Activated naive CD4-positive, alpha-beta T cell treated with anti-CD3 and anti-CD28 coated beads, Interleukin-2, amount 50 U/mL, for 24 hours (primary cell): ENCODE data around the gene NOC4L.

ENCODE experiments used
- H3K27ac Mint-ChIP-seq: one replicate; pipeline ENCODE4 v1.8.0; 2021; ENCODE audit warnings: mild to moderate bottlenecking, mixed read lengths
- H3K27me3 Mint-ChIP-seq: one replicate; pipeline ENCODE4 v1.8.0; 2021; ENCODE audit warnings: mixed read lengths
- H3K36me3 Mint-ChIP-seq: one replicate; pipeline ENCODE4 v1.8.0; 2021; ENCODE audit warnings: mixed read lengths
- H3K4me1 Mint-ChIP-seq: one replicate; pipeline ENCODE4 v1.8.0; 2021; ENCODE audit warnings: mixed read lengths
- H3K4me3 Mint-ChIP-seq: one replicate; pipeline ENCODE4 v1.8.0; 2021; ENCODE audit warnings: mild to moderate bottlenecking, mixed read lengths
- H3K9me3 Mint-ChIP-seq: one replicate; pipeline ENCODE4 v1.8.0; 2021; ENCODE audit warnings: mixed read lengths

Gene NOC4L

DNA sequence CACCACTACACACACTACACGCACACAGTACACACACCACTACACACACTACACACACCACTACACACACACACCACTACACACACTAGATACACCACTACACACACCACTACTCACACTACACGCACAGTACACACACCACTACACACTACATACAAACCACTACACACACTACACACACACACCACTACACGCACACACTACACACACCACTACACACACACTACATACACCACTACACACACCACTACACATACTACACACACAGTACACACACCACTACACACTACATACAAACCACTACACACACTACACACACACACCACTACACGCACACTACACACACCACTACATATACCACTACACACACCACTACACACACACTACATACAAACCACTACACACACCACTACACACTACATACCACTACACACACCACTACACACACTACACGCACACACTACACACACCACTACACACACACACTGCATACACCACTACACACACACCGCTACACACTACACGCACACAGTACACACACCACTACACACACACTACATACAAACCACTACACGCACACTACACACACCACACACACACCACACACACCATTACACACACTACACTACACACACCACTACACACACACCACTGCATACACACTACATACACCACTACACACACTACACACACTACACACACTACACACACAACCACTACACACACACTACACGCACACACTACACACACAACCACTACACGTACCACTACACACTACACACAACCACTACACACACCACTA is 11.7 kb downstream of the NOC4L start:
- Mint-ChIP-seq H3K9me3 (no peaks in the 10 kb centered on the region), H3K4me1 (no peaks in the 10 kb centered on the region), H3K36me3 (no peaks in the 10 kb centered on the region), H3K27me3 (no peaks in the 10 kb centered on the region), H3K4me3 (no peak overlapping the region), H3K27ac (no peak overlapping the region)

DNA sequence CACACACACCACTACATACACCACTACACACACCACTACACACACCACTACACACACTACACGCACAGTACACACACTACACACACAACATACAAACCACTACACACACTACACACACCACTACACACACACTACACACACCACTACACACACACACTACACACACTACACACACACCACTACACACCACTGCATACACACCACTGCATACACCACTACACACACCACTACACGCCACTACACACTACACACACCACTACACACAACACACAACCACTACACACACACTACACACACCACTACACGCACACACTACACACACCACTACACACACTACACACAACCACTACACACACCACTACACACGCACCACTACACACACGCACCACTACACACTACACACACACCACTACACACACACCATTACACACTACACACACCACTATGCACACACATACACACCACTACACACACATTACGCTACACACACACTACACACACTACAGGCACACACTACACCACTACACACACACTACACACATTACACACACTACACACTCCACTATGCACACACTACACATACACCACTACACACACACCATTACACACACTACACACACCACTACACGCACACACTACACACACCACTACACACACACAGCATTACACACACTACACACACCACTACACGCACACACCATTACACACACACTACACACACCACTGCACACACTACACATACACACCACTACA is 12.5 kb downstream of the NOC4L start:
- H3K27ac Mint-ChIP-seq: no peak overlapping the region
- H3K4me1 Mint-ChIP-seq: no peaks in the 10 kb centered on the region
- no peaks in the 10 kb centered on the region for H3K36me3 Mint-ChIP-seq
- H3K4me3 Mint-ChIP-seq: no peak overlapping the region
- H3K9me3 Mint-ChIP-seq: no peaks in the 10 kb centered on the region
- no peaks in the 10 kb centered on the region for H3K27me3 Mint-ChIP-seq

DNA sequence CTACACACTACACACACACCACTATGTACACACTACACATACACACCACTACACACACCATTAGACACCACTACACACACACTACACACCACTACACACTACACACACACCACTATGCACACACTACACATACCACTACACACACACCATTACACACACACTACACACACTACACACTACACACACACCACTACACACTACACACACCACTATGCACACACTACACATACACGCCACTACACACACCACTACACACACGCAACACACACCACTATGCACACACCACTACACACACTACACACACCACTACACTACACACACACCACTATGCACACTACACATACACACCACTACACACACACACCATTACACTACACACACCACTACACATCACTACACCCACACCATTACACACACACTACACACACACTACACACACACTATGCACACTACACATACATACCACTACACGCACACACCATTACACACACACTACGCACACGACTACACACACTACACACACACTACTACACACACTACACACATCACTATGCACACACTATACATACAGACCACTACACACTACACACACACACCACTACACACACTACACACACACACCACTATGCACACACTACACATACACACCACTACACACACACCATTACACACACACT is 13.6 kb downstream of the NOC4L start:
- Mint-ChIP-seq H3K4me1 (no peaks in the 10 kb centered on the region), H3K4me3 (no peak overlapping the region), H3K9me3 (no peaks in the 10 kb centered on the region), H3K36me3 (no peaks in the 10 kb centered on the region), H3K27ac (no peak overlapping the region), H3K27me3 (no peaks in the 10 kb centered on the region)

DNA sequence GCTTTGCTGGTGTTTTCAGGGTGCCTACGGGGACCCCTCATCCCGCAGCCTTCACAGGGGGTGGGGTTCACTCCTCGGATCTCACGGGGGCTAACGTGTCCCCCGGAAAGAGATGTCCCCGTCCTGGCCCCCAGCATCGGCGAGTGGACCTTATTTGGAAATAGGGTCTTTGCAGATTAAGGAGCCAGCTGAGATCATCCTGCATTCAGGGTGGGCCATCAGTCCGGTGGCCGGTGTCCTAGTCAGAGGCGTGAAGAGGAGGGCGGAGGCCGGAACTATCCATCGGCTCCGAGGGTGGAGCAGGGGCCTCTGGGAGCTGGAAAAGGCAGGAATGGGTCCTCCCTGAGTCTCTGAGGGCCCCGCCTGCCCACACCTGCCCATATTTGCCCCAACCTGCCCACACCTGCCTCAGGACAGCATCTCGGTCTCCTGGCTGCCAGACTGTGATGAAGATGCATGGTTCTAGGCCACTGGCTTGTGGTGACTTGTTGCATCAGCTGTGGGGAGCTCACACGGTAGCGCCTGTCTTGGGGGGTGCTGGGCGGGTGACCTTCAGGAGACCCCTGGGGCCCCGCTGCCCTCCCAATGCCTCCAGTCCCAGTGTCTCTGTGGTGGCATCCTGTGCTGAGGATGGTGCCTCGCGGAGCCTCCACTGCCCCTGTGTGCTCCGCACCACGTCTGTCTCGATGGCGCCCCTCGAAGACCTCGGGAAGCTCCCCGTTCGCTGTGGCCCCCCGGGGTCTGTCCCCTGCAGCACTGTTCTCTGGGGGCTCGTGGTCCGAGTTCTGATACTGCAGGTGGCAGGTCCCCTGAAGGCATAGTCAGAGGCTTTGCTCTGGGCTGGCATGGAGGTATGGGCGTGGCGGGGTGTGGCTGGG is 14.7 kb downstream of the NOC4L start:
- H3K27me3 Mint-ChIP-seq: no peaks in the 10 kb centered on the region
- no peaks in the 10 kb centered on the region for H3K9me3 Mint-ChIP-seq
- peaks cover 5% of the 10 kb centered on the region for H3K4me1 Mint-ChIP-seq
- no peak overlapping the region for H3K27ac Mint-ChIP-seq
- no peak overlapping the region for H3K4me3 Mint-ChIP-seq
- H3K36me3 Mint-ChIP-seq: no peaks in the 10 kb centered on the region

DNA sequence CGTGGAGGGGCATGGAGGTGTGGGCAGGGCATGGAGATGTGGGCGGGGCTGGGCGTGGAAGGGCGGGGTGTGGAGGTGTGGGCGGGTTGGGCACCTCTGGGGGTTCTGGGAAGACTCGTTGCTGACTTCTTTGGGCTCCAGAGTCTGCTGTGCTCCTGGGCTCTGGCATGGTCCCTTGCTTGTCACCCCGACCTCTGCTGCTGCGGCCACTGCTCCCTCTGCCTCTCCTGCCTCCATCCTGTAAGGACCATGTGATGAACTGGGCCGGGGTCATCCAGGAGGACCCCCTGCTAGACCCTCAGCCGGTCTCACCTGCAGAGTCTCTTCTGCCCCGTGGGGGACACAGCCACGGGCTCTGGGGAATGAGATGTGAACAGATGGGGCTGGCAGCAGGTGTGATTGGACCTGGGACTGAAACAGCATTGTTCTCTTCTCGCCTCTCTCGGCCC is 15.3 kb downstream of the NOC4L start:
- H3K27me3 Mint-ChIP-seq: no peaks in the 10 kb centered on the region
- H3K36me3 Mint-ChIP-seq: no peaks in the 10 kb centered on the region
- H3K4me1 Mint-ChIP-seq: peaks cover 12% of the 10 kb centered on the region
- no peak overlapping the region for H3K27ac Mint-ChIP-seq
- no peak overlapping the region for H3K4me3 Mint-ChIP-seq
- no peaks in the 10 kb centered on the region for H3K9me3 Mint-ChIP-seq

DNA sequence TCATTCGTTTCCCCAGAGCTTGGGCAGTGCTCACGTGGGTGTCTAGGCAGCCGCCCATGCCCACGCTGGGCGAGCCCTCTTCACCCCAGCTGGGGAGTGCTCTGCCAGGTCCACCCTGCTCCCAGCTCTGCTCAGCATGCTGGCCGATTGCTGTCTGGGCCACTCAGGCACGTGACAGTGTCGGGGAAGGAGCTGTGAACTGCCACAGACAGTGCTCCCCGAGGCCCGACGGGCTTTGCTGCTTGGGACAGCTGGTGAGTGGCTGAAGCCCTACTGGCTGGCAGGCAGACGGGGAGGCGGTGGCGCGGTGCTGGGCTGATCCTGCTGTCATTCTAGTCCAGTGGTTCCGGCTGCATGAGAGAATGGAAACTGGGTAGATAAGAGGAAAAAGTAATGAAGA is 15.8 kb downstream of the NOC4L start:
- H3K27me3 Mint-ChIP-seq: no peaks in the 10 kb centered on the region
- no peaks in the 10 kb centered on the region for H3K9me3 Mint-ChIP-seq
- no peak overlapping the region for H3K4me3 Mint-ChIP-seq
- no peaks in the 10 kb centered on the region for H3K36me3 Mint-ChIP-seq
- H3K27ac Mint-ChIP-seq: peak overlapping the region; percentile 36
- H3K4me1 Mint-ChIP-seq: peaks cover 13% of the 10 kb centered on the region

DNA sequence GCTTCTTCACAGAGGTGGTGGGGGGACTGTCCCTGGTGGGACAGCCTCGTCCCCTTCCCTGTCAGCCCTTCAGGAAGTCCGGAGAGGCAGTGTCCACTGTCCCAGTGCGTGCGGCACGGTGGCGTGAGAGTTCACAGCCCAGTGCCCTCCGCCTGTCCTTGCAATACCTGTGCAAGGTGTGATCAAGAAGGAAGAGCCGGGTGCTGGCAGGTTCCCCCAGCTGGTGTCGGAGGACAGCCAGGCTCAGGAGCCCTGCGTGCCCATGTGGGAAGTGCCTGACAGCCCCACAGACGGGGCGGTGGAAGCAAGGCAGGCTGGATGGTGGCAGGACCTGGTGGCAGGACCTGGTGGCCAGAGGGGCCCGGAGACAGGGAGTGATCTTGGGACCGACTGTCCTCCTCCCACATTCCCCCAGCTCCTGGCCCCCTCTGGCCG is 16.4 kb downstream of the NOC4L start:
- Mint-ChIP-seq H3K27me3 (no peaks in the 10 kb centered on the region), H3K36me3 (no peaks in the 10 kb centered on the region), H3K4me3 (no peak overlapping the region), H3K4me1 (peaks cover 13% of the 10 kb centered on the region), H3K27ac (no peak overlapping the region), H3K9me3 (no peaks in the 10 kb centered on the region)

DNA sequence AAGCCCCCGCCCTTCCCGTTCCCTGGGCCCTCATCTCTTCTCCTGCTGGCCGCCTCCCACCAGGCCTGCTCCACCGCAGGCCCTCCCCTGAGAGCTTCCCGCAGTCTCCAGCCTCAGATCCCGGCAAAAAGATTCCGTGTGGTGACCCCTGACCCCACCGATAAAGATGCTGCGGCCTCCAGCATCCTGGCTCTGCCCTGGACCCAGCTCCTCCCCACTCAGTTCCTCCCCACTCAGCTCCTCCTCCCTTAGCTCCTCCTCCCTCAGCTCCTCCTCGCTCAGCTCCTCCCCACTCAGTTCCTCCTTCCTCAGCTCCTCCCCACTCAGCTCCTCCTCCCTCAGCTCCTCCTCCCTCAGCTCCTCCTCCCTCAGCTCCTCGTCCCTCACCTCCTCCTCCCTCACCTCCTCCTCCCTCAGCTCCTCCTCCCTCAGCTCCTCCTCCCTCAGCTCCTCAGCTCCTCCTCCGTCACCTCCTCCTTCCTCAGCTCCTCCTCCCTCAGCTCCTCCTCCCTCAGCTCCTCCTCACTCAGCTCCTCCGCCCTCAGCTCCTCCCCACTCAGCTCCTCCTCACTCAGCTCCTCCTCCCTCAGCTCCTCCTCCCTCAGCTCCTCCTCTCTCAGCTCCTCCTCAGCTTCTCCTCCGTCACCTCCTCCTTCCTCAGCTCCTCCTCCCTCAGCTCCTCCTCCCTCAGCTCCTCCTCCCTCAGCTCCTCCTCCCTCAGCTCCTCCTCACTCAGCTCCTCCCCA is 17.0 kb downstream of the NOC4L start:
- Mint-ChIP-seq H3K36me3 (no peaks in the 10 kb centered on the region), H3K27me3 (no peaks in the 10 kb centered on the region), H3K9me3 (no peaks in the 10 kb centered on the region), H3K4me3 (no peak overlapping the region), H3K27ac (no peak overlapping the region), H3K4me1 (peaks cover 13% of the 10 kb centered on the region)

DNA sequence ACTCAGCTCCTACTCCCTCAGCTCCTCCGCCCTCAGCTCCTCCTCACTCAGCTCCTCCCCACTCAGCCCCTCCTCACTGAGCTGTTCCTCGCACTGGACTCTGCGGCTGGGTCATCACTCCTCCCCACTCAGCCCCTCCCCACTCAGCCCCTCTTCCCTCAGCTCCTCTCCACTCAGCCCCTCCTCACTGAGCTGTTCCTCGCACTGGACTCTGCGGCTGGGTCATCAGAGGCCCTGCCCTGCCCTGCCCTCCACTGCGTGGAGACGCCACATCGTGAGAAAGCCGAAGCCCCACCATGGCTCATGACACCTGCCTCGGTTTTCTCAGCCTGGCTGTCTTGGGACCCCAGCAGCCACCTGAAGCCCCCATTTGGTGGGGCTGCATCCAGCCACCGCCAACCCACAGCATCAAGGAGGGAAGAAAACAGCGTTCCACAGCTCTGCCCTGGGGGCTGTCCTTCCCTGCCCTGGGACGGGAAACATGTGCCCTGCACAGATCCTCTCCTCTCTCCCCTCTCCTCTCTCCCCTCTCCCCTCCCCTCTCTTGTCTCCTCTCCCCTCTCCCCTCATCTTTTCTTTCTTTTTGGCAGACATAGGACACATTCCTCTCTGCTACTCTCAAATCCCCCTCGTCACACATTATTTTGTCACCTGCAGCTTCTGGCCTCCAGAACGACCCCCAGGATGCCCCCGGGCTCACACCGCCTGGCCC is 17.7 kb downstream of the NOC4L start:
- H3K27ac Mint-ChIP-seq: no peak overlapping the region

DNA sequence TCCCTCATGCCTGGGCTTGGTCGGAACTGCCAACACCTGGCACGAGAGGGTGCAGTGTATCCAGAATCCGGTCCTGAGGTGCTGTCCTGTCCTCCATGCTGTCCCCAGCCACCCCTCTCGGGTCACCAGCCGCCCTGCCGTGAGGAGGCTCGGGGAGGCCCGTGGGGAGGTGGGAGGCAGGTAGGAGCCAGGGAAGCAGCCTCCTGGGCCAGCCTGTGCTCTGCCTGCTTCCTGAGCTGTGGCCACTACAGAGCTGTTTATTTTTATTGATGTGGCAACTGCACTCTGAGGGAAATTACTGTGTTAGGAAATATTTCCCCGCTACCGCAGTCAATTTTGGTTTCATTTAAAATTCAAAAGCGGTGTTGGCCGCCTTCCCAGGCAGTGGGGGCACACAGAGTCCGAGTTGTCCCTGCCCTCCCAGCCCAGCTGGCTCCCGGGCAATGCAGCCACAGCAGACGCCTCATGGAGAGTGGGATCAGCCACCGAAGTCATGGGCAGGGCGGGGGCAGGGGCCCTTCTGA is 18.3 kb downstream of the NOC4L start:
- H3K4me3 Mint-ChIP-seq: no peak overlapping the region
- H3K27me3 Mint-ChIP-seq: no peaks in the 10 kb centered on the region
- peaks cover 13% of the 10 kb centered on the region for H3K4me1 Mint-ChIP-seq
- no peaks in the 10 kb centered on the region for H3K36me3 Mint-ChIP-seq
- H3K9me3 Mint-ChIP-seq: no peaks in the 10 kb centered on the region
- H3K27ac Mint-ChIP-seq: no peak overlapping the region

More for the DNA sequence above, 17.7 kb downstream of the NOC4L start:
- H3K27me3 Mint-ChIP-seq: no peaks in the 10 kb centered on the region
- H3K9me3 Mint-ChIP-seq: no peaks in the 10 kb centered on the region
- peaks cover 13% of the 10 kb centered on the region for H3K4me1 Mint-ChIP-seq
- H3K36me3 Mint-ChIP-seq: no peaks in the 10 kb centered on the region
- no peak overlapping the region for H3K4me3 Mint-ChIP-seq

DNA sequence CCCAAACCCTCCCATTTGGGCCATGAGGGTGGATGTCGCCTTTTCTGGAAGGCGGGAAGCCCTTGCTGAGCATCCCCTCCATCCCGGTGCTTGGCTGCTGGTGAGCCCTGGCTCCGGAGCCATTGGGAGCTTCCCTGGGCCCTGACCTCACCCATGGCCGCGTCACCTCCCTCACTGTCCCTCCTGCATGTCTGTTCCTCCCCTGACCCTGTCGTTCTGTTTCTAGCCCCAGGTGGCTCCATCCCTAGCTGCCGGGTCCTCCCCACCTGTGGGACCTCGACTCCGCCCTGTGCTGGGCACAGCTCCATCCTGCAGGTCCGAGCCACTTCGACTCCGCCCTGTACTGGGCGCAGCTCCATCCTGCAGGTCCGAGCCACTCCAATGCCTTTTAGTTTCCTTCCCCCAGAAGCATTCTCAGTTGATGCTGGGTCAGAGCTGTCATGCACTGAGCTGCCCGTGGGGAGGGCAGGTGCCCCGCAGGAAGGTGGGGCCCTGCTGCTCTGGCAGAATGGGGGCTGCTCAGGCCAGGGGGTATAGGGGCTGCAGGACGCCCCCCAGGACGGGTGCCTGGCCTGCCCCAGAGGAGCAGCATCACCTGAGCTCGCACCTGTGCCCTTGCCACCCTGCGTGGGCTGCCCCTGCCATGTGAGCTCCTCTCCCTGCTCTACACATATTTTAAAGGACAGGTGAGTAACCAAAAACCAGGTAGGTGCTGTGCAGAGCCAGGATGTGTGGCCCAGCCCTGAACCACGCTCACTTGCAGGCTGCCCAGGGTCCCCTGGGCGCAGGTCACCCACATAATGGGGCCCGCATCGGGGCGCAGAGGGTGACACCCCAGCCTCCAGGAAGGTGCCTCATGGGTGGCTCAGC is 19.0 kb downstream of the NOC4L start:
- Mint-ChIP-seq H3K27me3 (no peaks in the 10 kb centered on the region), H3K36me3 (no peaks in the 10 kb centered on the region), H3K9me3 (no peaks in the 10 kb centered on the region), H3K4me3 (peak overlapping the region; percentile 42), H3K4me1 (peaks cover 13% of the 10 kb centered on the region), H3K27ac (no peak overlapping the region)

DNA sequence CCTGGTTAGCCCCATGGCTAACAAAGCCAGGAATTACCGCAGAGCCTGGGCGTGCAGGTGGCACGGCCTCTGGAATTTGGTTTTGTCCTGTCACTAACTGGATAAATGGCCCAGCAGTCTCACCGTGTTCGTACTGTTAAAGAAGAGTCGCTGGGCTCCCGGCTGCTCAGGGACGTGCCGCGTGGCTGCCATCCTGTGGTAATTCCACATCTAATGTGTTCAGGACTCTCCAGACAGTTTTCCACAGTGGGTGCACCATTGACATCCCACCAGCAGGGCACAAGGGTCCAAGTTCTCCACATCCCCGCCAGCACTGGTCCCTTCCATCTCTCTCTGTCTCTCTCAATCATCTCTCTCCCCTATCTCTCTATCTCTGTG is 19.6 kb downstream of the NOC4L start:
- Mint-ChIP-seq H3K27ac (no peak overlapping the region), H3K4me1 (peaks cover 13% of the 10 kb centered on the region), H3K36me3 (no peaks in the 10 kb centered on the region), H3K9me3 (no peaks in the 10 kb centered on the region), H3K27me3 (no peaks in the 10 kb centered on the region), H3K4me3 (peak overlapping the region; percentile 3)

DNA sequence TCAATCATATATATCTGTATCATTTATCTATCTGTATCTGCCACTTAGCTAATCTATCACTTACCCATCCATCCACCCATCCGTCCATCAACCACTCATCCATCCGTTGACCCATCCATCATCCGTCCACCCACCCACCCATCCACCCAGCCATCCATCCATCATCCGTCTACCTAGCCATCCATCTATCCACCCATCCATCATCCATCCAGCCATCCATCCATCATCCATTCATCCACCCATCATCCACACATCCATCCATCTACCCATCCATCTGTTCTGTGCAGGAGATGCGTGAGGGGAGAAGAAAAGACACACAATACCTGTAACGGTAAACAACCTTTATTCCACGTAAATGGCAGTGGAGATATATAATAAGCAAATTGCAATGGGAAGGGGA is 20.2 kb downstream of the NOC4L start:
- peaks cover 13% of the 10 kb centered on the region for H3K4me1 Mint-ChIP-seq
- no peaks in the 10 kb centered on the region for H3K27me3 Mint-ChIP-seq
- H3K36me3 Mint-ChIP-seq: no peaks in the 10 kb centered on the region
- no peak overlapping the region for H3K27ac Mint-ChIP-seq
- no peak overlapping the region for H3K4me3 Mint-ChIP-seq
- H3K9me3 Mint-ChIP-seq: no peaks in the 10 kb centered on the region
